Fibroblast of mammary gland (primary cell): ENCODE results near the gene SOCS1.

ENCODE experiments used
- DNase-seq: peaks from one replicate; pipeline ENCODE4 v3.0.0-alpha.2; 2010; ENCODE audit warnings: low read depth
- H3K4me3 ChIP-seq: 2 replicates; pipeline ENCODE4 v1.5.1; 2011; ENCODE audit warnings: low read depth, mild to moderate bottlenecking, low read length, moderate library complexity; ENCODE audit not compliant: control insufficient read depth
- CTCF ChIP-seq: conservative IDR thresholded peaks from 2 replicates; pipeline ENCODE4 v1.5.1; 2011; ENCODE audit warnings: low read depth, low read length, inconsistent platforms; ENCODE audit not compliant: control insufficient read depth, insufficient read depth

The SOCS1 gene

GRCh38 chr16:11249233-11250061 lies 6.6 kb downstream of the SOCS1 start:
- no peak overlapping the region for H3K4me3 ChIP-seq
- no peak for DNase-seq
- no peak for TF ChIP-seq CTCF

GRCh38 chr16:11248133-11248532 lies 7.9 kb downstream of the SOCS1 start:
- TF ChIP-seq CTCF: no peak
- no peak for DNase-seq
- no peak overlapping the region for H3K4me3 ChIP-seq

GRCh38 chr16:11245988-11246387 lies 10.0 kb downstream of the SOCS1 start:
- no peak for TF ChIP-seq CTCF
- DNase-seq: no peak
- no peak overlapping the region for H3K4me3 ChIP-seq

GRCh38 chr16:11245222-11245737 lies 10.7 kb downstream of the SOCS1 start:
- DNase-seq: no peak
- TF ChIP-seq CTCF: no peak

GRCh38 chr16:11242658-11243057 lies 13.3 kb downstream of the SOCS1 start:
- H3K4me3 ChIP-seq: no peak overlapping the region
- DNase-seq: no peak
- no peak for TF ChIP-seq CTCF

More at GRCh38 chr16:11245222-11245737, 10.7 kb downstream of the SOCS1 start:
- no peak overlapping the region for H3K4me3 ChIP-seq

- no peak for TF ChIP-seq CTCF
- DNase-seq: no peak
- no peak overlapping the region for H3K4me3 ChIP-seq
Observed at GRCh38 chr16:11241480-11242204, 14.4 kb downstream of the SOCS1 start.
